GM19467 (cell line): Measurements from ENCODE around the gene NSG1.

ENCODE experiments used
- ATAC-seq: cut with Tn5 transposase; IDR thresholded peaks from one replicate; pipeline ENCODE4 v1.9.1; 2021; ENCODE audit warnings: mild to moderate bottlenecking, moderate library complexity; ENCODE audit not compliant: unreplicated experiment

The NSG1 gene

GRCh38 chr4:4395371-4395770, 8.5 kb downstream of the NSG1 start:
- ATAC-seq: no peak

GRCh38 chr4:4395849-4396627, 9.1 kb downstream of the NSG1 start:
- ATAC-seq: peak; percentile 59

- no peak for ATAC-seq
Measured at GRCh38 chr4:4396628-4397440, 9.9 kb downstream of the NSG1 start.

GRCh38 chr4:4397441-4397819, 10.5 kb downstream of the NSG1 start:
- ATAC-seq: no peak

- no peak for ATAC-seq
Measured at GRCh38 chr4:4398430-4398829, 11.5 kb downstream of the NSG1 start.

GRCh38 chr4:4401036-4401435, 14.1 kb downstream of the NSG1 start:
- ATAC-seq: no peak

GRCh38 chr4:4402966-4403365, 16.1 kb downstream of the NSG1 start:
- ATAC-seq: no peak

- ATAC-seq: no peak
Measured at GRCh38 chr4:4405358-4405962, 18.6 kb downstream of the NSG1 start.

GRCh38 chr4:4406455-4407298, 19.8 kb downstream of the NSG1 start:
- no peak for ATAC-seq

GRCh38 chr4:4407299-4408131, 20.6 kb downstream of the NSG1 start:
- no peak for ATAC-seq

- ATAC-seq: no peak
Measured at GRCh38 chr4:4408132-4408523, 21.2 kb downstream of the NSG1 start.

- ATAC-seq: no peak
Measured at GRCh38 chr4:4408576-4409335, 21.9 kb downstream of the NSG1 start.

- no peak for ATAC-seq
Measured at GRCh38 chr4:4409416-4410115, 22.7 kb downstream of the NSG1 start.

GRCh38 chr4:4410271-4410670, 23.4 kb downstream of the NSG1 start:
- no peak for ATAC-seq

GRCh38 chr4:4411906-4412305, 25.0 kb downstream of the NSG1 start:
- ATAC-seq: no peak

- no peak for ATAC-seq
Measured at GRCh38 chr4:4412641-4413372, 25.9 kb downstream of the NSG1 start.

- ATAC-seq: no peak
Measured at GRCh38 chr4:4413373-4413725, 26.4 kb downstream of the NSG1 start.

GRCh38 chr4:4413806-4414205, 26.9 kb downstream of the NSG1 start:
- ATAC-seq: no peak
